GM10248 (cell line): ENCODE results near the gene PAX7.

Experiments used
- CTCF ChIA-PET: fragments of 300-600 bp; sonication (Branson Sonifier 250); formaldehyde crosslinking; extraction: SDS; loops from one replicate; lab custom pipeline; 2021; ENCODE audit warnings: antibody characterized with exemption; lab: Yijun Ruan, JAX
- POLR2A ChIA-PET: fragments of 350-650 bp; sonication (Branson Sonifier 250); formaldehyde crosslinking; extraction: SDS; loops from one replicate; lab custom pipeline; 2020; ENCODE audit warnings: antibody characterized with exemption; lab: Yijun Ruan, JAX
- DNase-seq: peaks from one replicate; pipeline ENCODE4 v3.0.0; 2012; ENCODE audit errors: extremely low spot score
- TF ChIP-seq, protein P1 (sequence below): IDR thresholded peaks from 2 replicates; pipeline ENCODE4 v1.5.1; 2012; ENCODE audit warnings: mild to moderate bottlenecking, low read depth; ENCODE audit errors: extremely low read depth, missing control alignments, control extremely low read depth

Gene PAX7

GRCh38 chr1:18606443-18607288 lies 24.0 kb upstream of the PAX7 start:
- ChIA-PET CTCF (interaction anchor here (3.0 kb wide), 1 partner anchor 9 kb away, joined by 12 read pairs; no protein-coding TSS in a partner anchor), POLR2A (no interaction called here)
- TF ChIP-seq, protein P1, sequence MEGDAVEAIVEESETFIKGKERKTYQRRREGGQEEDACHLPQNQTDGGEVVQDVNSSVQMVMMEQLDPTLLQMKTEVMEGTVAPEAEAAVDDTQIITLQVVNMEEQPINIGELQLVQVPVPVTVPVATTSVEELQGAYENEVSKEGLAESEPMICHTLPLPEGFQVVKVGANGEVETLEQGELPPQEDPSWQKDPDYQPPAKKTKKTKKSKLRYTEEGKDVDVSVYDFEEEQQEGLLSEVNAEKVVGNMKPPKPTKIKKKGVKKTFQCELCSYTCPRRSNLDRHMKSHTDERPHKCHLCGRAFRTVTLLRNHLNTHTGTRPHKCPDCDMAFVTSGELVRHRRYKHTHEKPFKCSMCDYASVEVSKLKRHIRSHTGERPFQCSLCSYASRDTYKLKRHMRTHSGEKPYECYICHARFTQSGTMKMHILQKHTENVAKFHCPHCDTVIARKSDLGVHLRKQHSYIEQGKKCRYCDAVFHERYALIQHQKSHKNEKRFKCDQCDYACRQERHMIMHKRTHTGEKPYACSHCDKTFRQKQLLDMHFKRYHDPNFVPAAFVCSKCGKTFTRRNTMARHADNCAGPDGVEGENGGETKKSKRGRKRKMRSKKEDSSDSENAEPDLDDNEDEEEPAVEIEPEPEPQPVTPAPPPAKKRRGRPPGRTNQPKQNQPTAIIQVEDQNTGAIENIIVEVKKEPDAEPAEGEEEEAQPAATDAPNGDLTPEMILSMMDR, result no peak
- no peak for DNase-seq

DNA sequence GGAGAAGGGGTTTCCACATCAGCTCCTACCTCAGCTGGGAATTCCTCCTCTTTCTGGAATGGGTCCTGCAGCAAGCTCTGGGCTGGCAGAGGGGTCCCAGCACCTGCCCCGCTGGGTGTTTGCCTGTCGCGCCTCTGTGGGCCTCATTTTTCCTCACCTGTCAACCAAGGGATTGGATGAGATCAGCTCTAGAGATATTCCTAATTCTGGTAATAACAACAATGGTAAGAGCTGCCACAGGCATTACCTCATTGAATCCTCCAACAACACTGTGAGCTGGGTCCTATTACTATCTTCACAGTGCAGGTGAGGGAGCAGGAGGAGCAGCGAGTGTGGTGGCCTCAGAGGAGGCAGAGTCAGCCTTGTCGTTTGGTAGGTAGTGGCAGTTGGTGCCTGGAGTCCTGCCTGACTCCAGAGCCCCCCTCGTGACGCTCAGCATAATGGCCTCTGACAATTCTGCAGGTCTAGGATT lies 23.3 kb upstream of the PAX7 start:
- CTCF ChIA-PET, result interaction anchor here (3.0 kb wide), 1 partner anchor 10 kb away, joined by 12 read pairs; no protein-coding TSS in a partner anchor
- POLR2A ChIA-PET, result no interaction called here
- DNase-seq, result no peak
- TF ChIP-seq, protein P1, result no peak

DNA sequence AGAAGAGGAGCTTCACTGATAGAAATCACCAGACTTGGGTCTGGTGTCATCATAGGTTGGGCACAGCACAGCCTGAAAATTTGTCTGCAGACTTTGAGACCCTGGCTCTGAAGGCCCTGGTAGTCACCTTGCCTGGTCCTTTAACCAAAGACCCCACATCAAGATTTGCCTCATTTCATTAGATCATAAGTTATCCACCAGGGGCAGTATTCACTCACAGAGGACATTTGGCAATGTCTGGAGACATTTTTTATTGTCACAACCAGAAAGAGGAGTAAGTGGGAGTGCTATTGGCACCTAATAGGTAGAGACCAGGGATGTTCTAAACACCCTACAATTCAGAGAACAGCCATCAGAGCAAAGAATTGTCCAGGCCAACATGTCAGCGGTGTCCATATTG lies 22.1 kb upstream of the PAX7 start:
- ChIA-PET POLR2A (no interaction called here), CTCF (interaction anchor here (1.1 to 3.0 kb wide), 3 partner anchors 11 to 33 kb away, joined by 3 to 12 read pairs (median 6); no protein-coding TSS in a partner anchor)
- TF ChIP-seq, protein P1, result no peak
- no peak for DNase-seq

DNA sequence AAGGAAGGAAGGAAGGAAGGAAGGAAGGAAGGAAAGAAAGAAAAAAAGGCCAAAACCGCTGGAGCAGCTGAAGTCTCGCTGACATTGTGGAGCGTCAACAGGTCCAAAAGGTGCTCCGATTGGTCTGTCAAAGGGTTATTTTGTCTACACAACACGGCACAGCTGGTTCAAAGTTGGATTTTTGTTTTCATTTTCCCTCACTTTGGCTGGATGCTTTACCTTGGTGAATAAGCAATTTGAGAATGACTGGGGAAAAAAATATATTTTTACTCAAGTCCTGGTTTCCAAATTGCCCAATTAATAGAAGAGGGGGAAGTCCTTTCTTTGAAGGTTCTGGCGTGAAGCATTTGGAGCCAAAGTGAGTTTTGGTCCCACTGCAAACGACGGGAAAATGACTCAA lies 19.3 kb upstream of the PAX7 start:
- TF ChIP-seq, protein P1, result no peak
- POLR2A ChIA-PET, result no interaction called here
- DNase-seq, result no peak
- CTCF ChIA-PET, result no interaction called here

GRCh38 chr1:18612073-18612472 lies 18.6 kb upstream of the PAX7 start:
- TF ChIP-seq, protein P1, result no peak
- ChIA-PET POLR2A (no interaction called here), CTCF (no interaction called here)
- DNase-seq, result no peak

DNA sequence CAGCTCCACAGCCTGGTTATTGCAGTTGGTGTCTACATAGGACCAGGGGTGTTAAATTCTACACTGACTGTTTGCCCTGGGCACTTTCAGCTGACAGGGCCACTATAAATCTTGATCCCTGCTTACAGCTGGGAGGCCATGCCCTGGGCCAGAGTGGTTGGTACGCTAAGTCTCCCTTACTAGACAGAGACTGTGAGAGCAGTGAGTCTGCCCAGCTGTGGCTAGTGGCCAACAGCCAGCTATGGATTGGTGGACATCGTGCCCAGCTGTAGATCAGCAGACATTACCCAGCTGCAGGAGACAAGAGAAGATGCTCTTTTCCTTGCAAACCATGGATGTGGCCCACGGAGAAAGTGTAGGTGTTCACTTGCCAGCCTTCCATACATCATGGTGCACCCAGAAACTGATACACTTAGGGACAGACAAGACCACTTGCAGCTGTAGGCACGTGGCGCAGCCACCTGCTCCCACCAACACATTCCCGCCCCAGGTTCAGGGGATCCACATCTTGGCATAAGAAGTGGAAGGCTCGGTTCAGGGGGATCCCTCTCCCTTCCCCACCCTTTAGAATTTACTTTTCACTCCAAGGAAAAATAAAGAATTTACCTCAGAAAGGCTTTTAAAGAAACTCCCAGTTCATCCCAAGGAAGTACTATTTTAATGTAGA lies 16.4 kb upstream of the PAX7 start:
- CTCF ChIA-PET, result interaction anchor here (1.2 to 3.4 kb wide), 2 partner anchors 17 to 32 kb away, joined by 5 to 14 read pairs; no protein-coding TSS in a partner anchor
- POLR2A ChIA-PET, result no interaction called here
- TF ChIP-seq, protein P1, result no peak
- no peak for DNase-seq
